Activated T-cell treated with anti-CD3 and anti-CD28 coated beads, Interleukin-2, amount 50 U/mL, for 1 hour (primary cell): ENCODE data around the gene SMCO4.

Experiments
- DNase-seq: peaks from one replicate; pipeline ENCODE4 v3.0.0-alpha.2; 2020

Gene SMCO4

DNA sequence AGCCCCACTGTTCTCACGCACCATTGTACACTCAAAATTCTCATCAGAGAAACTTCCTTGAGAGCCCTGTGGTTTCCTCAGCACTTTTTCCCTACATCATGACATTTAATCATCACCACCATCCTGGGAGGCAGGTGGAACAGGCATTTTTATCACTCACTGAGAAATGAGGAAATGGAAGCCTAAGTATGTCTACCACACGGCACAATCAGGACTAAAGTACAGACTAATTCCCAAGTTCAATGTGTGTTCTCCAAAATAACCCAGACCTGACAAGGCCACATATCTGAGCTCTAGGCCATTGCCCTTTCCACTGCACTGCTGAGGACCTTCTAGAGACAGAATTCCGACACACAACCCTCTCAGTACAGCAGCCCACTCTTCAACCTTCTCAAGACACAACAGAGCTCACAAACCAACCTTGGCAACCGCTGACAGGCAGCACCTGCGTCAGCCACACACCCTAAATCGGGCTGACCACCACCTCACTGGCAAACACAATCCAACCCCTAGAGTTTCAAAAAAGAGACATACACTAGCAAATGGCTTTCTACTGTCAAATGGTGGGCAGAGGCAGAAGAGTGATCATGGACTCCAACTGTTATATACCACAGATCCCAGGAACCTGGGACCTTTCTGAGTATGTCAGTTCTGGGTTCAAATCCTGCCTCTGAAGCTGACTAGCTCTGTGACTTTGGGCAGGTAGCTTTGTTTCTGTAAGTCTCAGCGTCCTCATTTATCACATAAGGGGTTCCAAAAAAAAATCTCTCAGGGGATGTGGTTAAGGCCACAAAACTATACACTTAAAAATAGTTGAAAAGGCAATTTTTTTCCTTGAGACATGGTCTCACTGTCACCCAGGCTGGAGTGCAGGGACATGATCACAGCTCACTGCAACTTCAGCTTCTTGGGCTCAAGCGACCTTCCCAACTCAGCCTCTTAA is 16.3 kb downstream of the SMCO4 start:
- no peak for DNase-seq

DNA sequence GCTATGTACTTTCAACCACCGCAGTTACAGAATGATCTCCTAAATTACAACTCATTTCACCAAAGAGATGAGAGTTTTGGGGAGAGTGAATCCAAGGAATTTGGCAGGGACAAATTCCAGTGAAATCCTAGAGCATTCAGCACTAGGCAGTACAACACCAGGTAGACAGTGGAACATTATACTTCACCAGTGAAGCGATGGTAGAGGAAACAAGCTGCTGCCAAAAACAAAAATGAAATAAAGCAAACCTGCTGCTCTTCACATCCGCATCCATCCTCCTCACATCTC is 16.9 kb downstream of the SMCO4 start:
- DNase-seq, result no peak

DNA sequence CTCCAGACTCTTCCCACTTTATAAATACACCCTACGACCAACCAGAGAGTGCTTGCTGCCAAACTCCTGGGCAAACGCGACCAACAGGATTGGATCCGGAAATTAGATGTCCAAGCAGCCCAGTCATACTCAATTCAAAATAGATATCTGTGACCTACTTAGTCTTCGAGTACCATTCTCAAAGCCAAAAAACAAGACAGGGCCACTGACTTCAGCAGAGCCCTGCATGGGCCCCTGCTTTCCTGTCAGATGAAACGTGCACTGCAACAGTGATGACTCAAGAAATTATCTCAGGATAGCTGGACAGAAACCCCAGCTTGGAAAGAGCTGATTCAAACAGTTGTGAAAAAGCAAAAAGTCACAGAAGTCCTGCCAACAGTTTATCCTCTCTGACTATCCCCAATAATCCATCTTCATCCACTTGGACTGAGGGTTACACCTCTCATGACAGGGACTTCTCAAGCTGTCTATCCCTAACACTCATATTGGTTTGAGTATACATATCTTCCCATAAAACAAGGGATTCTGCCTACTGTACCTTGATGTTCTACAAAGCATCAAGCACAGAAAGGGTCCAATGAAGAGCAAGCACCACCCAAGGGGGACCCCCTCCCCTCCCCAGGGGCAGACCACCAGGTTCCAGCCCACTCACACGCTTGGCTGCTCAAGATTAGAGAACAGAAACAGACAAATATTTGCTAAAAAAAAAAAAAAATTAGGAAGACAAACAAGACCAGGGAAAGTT is 17.4 kb downstream of the SMCO4 start:
- no peak for DNase-seq

DNA sequence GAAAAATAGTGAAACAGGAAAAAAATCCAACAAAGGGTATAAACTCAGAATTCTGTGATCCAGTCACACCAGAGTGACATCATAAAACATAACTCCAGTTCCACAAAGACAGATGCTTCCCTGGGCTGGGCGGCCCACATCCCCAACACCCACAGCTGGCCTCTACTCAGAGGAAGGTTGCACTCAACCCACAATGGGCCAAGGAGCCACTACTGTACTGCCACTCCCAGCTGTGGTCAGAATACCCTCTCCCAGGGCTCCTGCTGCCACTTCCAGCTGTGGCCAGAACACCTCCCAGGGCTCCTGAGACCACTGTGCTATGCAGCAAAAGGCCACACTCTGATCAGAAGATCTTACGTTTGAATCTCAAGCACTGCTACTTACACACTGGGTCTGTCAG is 18.3 kb downstream of the SMCO4 start:
- no peak for DNase-seq

DNA sequence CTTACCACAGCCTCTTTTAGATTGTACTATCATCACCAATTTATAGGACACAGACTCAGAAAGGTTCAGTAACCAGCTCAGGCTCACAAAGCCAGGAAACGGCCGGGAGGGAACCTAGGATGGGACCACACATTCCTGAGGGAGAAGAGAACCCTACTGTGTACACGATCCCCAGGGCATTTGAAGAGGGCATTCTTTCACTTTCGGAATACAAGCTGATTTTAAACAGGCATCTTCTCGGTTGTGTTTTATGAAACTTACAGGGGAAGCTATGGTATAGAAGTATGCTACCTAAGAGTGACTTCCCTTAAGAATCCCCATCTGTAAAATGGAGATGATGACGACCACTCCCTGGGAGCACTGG is 19.0 kb downstream of the SMCO4 start:
- no peak for DNase-seq

DNA sequence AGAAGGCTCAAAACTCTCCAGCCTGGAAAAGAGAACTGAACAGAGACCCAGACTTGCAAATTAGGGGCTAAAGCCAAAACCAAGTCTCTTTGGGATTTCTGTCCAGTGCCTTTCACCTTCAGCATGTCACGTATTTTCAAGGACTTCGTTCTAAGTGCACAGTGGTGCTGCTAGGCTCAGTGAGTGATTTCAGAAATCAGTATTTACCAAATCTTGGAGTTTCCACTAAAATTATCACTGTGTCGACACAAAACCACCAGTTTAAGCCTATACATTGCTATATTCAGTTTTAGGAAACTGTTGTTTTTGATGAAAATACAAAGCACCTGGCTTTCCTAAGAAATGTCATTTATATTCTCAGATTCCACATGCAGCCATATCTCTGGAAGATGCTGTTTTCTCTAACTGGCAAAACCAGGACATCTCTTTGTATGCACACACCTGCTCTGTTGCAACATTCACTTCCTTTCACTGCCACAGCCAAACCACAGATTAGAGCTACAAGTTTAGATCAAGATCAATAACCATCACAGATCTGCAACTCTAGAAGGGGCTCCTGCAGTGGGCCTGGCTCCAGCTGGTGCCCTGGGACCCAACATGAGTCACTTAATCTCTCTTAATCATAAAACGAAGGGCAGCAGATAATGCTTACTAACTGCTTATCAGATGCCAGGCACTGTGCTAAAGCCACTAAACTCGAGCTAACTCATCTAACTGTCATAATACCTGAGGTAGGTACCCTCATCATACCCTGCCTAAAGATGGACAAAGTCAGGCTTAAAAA is 22.3 kb downstream of the SMCO4 start:
- no peak for DNase-seq

DNA sequence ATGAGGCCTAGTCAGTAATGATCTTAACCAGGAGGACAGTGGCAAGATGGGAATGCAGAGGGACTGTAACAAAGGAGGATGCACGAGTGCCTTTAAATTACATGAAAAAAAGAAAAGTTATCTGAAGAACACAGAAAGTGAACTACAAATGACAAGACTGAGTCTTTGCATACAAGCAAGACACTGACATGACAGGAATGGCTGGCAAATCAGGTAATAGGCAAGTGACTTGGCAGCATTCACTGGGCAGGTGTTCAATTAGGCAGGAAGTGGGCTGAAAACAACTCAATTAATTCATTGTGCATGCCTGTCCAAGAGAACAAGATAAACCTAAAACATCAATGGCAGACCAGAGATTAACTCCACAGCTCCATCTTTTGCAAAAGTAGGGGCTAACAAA is 24.0 kb downstream of the SMCO4 start:
- DNase-seq, result no peak

DNA sequence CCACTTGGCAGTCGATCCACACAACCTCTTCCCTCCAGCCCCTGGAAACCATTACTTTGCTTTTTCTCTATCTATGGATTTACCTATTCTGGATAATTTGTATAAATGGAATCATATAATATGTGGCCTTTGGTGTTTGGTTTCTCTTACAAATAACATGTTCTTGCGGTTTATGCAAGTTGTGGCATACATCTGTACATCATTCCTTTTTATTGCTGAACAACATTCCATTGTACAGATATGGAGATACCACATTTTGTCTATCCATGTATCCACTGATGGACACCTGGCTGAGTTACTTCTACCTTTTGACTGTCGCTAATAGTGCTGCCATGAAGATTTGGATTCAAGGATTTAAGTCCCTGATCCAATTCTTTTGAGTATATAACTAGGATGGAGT is 25.1 kb downstream of the SMCO4 start:
- DNase-seq, result no peak

DNA sequence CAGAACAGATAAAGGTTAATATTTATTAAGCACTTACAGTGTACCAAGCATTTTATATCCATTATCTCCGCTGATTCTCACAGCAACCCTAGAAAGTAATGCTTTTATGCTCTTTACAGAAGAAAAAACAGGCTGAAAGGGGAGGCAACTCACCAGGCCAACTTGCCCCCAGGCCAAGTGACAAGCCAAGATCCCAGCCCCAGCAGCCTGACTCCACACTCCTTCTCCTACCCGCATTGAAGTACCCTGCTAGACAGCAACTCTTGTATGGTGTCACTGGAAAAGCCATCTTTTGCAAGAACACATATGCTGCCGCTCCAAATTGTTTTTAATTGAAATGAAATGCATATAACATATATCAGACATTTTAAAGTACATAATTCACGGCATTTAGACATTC is 25.6 kb downstream of the SMCO4 start:
- no peak for DNase-seq

DNA sequence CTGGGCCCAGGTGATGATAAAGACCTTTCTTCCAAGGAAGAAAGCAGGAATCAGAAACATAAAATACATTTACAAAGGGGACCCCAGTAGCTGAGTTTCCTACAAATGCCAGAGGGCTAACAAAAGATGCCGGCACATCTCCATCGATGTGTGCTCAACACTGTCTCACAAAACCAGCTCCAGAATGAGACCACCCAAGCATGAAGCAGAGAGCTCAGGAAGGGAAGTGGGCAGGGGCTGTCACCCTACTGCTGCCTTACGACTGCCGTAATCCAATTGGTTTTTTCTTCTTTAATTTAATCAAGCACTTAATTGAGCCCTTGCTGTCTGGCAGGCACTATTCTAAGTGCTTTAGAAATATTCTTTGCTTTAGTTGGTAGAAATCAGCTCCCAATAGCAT is 26.1 kb downstream of the SMCO4 start:
- DNase-seq, result no peak

DNA sequence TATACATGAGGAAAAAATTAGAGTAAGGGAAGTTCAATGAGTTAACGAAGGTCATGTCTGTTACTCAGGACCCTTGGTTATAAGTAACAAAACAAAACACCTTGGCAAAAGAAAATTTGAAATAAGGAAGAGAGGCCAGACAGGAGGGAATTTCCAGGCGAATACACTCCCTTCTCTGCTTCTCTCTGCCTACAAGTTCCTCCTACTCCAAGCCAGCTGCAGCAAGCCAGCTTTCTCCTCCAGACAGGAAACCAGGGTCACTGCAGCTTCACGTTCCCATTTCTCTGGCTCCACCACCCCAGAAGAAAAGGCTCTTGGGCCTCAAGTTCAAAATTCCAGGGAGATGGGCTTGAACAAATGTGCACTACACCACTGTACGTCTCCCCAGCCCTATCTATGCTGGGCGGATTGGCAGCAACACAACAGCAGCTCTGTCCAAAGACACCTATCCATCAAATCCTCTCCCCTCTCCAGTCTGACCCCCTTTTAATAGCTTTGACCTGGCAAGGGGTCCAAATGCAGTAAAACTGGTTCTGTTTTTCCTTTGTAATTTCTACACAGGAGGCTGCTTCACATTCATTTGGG is 27.7 kb downstream of the SMCO4 start:
- DNase-seq, result no peak

DNA sequence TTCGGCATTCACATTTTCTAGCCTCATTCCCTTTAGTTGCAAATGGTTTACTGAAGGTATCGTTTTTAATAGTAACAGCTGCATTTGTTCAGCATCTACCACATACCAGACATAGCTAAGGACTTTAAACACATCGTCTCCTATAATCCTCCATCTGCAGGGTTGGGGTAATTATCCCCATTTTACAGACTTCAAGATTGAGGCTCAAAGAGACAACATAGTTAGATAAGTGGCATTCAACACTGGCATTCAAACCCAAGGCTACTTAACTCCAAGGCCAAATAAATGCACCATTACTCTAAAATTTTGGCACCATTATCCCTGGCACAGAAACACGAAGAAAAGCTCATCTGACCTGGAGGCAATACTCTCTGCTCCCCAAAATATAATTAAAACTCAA is 28.5 kb downstream of the SMCO4 start:
- DNase-seq, result no peak

DNA sequence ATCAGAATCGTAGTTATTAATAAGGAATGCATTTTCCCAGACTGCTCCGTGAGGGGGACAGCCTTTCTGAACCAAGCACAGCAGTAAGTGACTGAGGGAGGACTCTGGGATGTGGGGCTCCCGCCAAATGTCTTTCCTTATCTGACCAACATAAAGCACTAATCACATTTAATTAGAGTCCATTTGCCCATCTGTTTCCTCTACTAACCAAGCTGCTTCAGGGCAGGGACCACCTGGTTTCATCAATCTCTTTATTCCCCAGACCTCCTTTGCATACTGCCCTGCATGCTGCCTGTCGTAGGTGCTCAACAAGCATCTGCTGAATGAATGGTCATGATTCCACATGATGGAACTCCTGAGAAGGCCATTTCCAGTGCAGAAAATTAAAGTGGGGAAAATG is 29.4 kb downstream of the SMCO4 start:
- no peak for DNase-seq

DNA sequence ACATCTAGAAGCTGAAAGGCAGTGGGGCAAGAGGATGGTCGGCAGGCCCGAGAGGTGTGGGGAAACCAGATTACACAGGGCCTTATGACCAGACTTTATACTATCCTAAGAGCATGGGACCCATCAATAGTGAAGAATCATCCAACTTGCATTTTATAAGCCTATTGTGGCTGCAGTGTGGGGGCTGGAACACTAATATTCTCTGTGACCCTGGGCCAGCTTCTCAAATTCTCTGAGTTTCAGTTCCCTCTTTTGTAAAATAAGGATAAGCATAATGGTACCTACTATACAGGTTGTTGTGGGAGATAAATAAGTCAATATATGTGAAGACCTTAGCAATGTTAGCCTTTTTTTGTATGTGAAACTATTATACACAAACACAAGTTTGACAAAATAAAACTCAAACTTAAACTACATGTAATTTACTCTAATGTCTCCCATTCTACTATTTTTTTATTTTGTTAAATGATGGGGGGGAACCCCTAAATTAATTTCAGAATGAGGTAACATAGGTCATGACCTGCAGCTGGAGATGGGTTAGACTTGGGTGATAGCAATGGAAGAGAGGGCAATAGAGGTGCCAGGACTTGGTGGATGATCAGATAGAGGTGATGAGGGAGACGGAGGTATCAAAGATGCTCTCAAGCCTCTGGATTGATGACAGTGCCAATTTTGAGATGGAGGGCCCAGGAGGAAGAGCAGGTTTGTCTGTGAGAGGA is 30.1 kb downstream of the SMCO4 start:
- no peak for DNase-seq

DNA sequence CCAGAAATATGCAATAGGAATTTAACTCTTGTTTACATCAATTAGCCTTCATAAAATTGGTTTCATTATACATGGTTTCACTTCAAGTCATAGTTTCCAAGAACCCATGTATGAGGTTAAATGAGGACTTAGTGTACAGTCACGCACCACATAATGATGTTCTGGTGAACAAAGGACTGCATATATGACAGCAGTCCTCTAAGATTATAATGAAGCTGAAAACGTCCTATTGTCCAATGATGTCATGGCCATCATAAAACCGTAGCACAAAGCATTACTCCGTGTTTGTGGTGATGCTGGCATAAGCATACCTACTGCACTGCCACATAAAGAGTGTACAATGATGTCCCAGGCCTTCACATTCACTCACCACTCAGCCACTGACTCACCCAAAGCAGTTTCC is 31.1 kb downstream of the SMCO4 start:
- no peak for DNase-seq

DNA sequence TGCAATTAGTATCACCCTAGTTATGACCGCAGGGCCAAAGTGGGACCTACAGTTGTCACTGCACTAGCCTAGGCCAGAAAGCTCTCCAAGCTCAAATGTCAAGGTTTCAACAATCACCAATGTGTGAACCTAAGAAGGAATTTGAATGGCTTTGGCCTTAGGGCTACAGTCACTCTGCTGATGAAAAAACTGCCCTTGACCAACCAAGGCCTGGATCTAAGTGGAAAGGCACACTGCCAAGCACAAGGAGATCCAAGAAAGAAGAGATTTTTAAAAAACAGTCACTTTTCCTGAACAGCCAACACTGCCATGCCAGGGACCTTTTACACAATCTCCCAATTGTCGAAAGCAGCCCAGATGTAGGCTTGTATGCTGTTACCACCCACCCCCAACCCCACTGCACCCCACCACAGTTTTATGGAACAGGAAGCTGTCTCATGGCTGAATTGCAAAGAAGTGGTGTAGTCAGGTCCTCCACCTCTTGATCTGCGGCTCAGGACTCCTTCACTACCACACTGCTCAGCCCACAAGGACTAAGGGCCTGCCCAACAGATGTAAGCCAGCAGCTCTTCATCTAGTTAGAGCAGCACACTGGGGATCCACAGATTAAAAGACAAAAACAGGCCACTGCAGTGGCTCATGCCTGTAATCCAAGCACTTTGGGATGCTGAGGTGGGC is 32.9 kb downstream of the SMCO4 start:
- no peak for DNase-seq

DNA sequence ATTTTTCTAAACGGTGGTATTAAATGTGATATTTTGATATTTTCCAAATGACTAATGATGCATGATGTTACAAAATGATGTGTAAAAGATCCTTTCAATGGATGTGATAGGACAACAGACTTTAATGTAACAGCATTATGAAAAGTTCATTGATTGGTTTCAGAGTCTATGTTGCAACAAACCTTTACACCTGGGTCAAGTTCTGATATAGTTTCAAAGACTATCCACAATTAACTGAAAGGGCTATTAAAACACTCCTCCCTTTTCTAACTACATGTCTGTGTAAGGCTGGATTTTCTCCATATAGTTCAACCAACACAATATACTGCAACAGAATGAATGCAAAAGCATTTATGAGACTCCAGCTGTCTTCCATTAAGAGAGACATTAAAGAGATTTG is 35.7 kb downstream of the SMCO4 start:
- DNase-seq, result no peak

DNA sequence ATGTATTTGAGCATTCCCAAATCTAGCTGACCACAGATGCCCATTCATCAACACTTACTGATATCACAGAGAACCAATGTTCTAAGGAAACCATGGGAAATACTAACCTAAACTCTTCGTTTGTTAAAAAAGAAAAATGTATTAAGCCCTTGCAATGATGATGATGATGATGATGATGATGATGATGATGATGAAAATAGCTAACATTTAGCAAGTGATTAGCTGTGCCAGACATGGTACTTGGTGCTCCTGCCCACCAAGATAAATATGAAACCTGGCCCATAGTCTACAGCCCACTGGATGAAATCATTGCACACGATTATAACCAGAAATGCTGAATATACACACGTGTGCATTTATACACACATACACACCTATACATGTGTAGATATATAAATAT is 37.5 kb downstream of the SMCO4 start:
- no peak for DNase-seq

DNA sequence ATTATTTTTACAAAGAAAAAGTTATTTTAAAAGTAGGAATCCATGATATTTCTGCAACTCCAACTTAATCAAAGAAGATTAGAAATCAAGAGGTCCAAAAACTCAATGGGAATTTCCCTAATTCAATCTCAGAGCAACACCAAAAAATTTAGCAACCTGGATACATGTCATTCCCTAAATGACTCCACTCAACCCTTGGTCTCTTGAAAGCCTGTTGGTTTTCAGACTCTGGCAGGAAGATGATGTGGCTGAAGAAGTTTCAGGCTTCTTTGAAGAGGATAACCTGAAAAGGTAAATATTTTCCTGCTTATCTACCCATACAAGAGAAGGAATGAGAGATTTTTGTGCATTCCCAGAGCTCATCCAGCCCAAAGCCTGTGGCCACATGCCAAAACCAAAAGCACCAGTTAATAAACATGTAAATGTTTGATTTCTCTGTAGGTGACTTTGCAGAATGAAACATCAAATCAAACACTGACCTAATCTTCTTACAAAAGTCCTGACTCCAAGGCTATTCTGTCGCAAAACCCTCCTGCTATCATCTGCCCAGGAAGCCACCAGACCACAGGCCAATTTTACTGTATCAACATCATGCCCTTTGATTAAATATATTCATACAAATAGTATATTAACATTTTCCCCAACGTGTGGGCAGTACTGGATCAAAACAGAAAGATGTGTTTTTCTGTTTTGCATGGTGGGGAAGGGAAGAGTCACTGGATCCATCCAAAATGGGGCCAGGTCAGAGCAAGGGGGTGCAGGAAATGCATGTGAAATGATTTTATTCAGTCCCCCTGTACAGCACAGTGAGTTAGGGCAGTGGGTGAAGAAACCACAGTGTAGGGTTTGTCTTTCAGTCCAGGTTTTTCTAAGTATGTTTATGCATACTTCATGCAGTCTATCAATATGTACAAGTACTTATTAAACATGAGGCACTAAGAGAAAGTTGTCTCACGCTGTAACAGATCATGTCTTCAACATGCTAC is 38.8 kb downstream of the SMCO4 start:
- DNase-seq, result no peak

DNA sequence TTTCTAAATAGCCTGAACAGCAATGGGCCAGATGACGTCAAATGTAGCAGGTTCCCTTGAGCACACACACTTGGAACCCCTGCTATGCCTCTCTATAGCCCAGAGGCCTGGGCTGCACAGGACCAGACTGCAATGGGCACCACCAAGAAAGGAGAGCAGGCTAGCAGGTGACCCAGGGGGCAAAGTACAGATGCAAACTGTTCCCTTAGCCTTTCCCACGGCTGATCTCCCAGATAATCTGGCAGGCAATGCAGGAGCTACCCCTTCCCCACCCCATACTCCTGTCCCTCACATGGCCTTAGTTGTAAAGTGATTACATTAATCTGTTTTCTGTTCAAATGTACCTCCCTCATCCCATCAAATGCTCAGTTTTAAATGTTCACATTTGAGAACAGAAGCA is 41.3 kb downstream of the SMCO4 start:
- DNase-seq, result no peak

DNA sequence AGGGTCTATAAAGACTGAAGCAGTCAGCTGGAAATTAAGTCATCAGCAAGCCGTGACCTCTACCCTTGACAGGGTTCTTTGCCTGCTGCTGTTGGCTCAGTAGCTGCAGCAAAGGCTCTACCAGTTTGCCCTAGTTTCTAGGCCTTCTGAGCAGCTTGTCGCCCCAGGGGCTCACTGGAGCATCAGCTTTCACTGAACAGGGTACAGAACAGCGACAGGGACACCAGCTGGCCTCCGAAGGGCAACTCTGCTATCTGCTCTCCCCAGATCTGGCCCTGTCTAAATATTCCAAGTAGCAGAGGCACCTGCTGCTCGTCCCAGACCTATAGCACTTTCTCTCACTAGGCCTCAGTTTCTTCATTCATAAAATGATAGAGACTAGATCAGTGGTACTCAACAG is 42.4 kb downstream of the SMCO4 start:
- no peak for DNase-seq
